GM12872 (cell line): ENCODE results near the gene ZNF497.

Source experiments
- TF ChIP-seq, protein P1 (sequence below): IDR thresholded peaks from 3 replicates; pipeline ENCODE4 v1.5.1; 2011; ENCODE audit warnings: low read depth, mild to moderate bottlenecking, low read length, moderate library complexity; ENCODE audit not compliant: insufficient read depth

The ZNF497 gene

GRCh38 chr19:58386576-58387337 is 24.2 kb upstream of the ZNF497 start, which contains the start of gene RPS5:
Gene RPS5 (plus strand): TSS chr19:58387269. CDS start chr19:58388138, 869 bp downstream.
- TF ChIP-seq, protein P1, sequence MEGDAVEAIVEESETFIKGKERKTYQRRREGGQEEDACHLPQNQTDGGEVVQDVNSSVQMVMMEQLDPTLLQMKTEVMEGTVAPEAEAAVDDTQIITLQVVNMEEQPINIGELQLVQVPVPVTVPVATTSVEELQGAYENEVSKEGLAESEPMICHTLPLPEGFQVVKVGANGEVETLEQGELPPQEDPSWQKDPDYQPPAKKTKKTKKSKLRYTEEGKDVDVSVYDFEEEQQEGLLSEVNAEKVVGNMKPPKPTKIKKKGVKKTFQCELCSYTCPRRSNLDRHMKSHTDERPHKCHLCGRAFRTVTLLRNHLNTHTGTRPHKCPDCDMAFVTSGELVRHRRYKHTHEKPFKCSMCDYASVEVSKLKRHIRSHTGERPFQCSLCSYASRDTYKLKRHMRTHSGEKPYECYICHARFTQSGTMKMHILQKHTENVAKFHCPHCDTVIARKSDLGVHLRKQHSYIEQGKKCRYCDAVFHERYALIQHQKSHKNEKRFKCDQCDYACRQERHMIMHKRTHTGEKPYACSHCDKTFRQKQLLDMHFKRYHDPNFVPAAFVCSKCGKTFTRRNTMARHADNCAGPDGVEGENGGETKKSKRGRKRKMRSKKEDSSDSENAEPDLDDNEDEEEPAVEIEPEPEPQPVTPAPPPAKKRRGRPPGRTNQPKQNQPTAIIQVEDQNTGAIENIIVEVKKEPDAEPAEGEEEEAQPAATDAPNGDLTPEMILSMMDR = no peak

DNA sequence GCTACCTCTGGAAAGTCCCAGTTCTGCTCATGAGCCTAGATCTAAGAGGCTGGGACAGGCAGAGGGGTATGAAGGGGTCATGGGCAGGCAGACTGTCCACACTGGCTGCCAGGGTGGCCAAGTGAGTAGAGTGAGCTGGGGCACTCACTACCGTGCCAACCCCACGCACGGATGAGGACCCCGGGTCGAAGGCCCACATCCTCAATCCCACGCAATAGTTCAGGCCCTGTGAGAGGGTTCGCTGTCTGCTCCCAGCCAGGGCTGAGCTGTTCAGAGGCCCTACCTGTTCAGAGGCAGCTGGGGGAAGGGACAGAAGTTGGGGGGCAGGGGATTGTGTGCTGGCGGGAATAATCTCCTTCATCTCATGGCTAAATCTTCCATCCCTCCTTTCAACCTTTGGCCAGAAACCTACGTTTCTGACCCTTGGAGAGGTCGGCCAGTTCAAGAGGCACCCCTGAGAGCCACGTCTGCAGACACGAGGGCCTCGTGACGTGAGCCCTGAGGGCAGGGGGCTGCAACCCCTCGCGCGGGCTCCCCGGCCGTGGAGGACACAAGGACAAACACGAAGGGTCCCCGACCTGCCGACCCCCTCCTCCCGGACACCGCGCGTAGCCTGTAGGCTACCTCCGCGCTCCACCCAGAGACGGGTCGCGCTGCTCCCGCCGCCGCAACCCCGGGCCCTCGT is 23.5 kb upstream of the ZNF497 start:
- TF ChIP-seq, protein P1 = no peak

DNA sequence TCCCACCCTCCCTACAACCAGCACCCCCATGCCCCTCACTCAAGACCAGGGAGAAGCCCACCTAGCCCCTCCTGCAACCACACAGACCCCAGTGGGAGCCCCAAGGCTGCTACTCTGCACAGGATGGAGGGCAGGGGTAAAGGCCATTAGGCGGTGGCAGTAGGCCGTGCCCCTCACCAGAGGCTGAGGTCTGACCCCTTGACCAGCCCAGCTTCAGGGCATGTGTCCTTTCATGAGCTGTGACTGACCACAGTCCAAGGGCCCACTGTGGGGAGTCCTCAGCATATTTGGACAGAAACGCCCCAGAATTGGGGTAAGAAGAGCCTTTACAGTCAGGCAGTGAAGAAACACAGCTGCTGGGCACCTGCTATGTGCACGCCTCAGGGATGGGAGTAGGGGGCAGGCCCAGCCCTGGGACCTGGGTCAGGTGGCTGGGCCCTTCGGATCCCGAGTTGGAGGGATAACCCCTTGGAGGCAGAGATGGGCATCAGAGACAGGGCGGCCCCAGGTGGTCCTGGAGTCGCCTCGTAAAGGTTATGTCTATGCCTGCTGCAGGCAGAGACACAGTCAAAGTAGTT is 22.9 kb upstream of the ZNF497 start:
- TF ChIP-seq, protein P1 = no peak

- TF ChIP-seq, protein P1 = no peak
Measured at GRCh38 chr19:58382997-58383603, 20.5 kb upstream of the ZNF497 start.

DNA sequence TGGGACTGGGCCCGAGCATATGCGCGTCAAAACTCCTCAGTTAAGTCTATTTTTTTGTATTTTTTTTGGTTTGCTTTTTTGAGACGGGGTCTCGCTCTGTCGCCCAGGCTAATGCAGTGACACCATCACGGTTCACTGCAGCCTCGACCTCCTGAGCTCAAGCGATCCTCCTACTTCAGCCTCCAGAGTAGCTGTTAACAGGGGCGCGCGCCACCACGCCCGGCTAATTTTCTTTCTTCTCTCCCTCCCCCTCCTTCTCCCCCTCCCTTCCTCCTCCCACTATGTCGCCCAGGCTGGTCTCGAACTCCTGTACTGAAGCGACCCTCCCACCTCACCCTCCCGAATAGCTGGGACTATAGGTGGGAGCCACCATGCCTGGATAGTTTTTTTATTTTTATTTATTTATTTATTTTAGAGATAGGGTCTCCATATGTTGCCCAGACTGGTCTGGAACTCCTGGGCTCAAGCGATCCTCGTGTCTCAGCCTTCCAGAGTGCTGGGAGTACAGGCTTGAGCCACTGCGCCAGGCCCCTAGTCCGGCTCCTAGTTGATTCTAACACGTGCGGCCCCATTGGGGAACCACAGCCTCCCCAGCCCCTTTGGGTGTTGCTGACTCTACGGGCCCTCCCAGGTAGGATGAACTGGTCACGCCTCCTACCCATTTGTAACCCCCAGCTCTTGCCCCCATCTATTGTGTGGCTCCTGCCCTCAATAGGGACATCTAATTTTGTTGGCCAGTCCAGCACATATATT is 19.1 kb upstream of the ZNF497 start:
- TF ChIP-seq, protein P1 = no peak

GRCh38 chr19:58380662-58381459 is 18.3 kb upstream of the ZNF497 start, which contains the start of gene ZNF837:
Gene ZNF837 (minus strand): TSS chr19:58381030. CDS start chr19:58369332, 11,698 bp downstream.
- TF ChIP-seq, protein P1 = no peak
